Neuronal stem cell (in vitro differentiated cells): ENCODE data around the gene WSB1.
A peak's percentile ranks its signal among the peaks of the same experiment; 100 is the strongest.
"Not testable (repeated sequence)": the region's sequence is repeated elsewhere in the genome, so short reads cannot be mapped to it uniquely, and the experiment has no call there.

Experiments
- DNase-seq: peaks from one replicate; pipeline ENCODE4 v3.0.0-alpha.2; 2013; ENCODE audit warnings: low spot score
- H2AFZ ChIP-seq: one replicate; pipeline ENCODE4 v1.6.1; 2013; ENCODE audit warnings: mild to moderate bottlenecking, low read length, inconsistent platforms
- H2AK5ac ChIP-seq: 2 replicates; pipeline ENCODE4 v1.6.1; 2013; ENCODE audit warnings: low read depth, mild to moderate bottlenecking, inconsistent platforms, low read length, moderate library complexity, mixed read lengths
- H2BK120ac ChIP-seq: 2 replicates; pipeline ENCODE4 v1.6.1; 2013; ENCODE audit warnings: low read depth, mild to moderate bottlenecking, inconsistent platforms, low read length, moderate library complexity, mixed read lengths
- H2BK12ac ChIP-seq: one replicate; pipeline ENCODE4 v1.6.1; 2013; ENCODE audit warnings: low read length, inconsistent platforms
- H2BK15ac ChIP-seq: 2 replicates; pipeline ENCODE4 v1.6.1; 2013; ENCODE audit warnings: mild to moderate bottlenecking, low read length, inconsistent platforms, mixed read lengths
- H2BK5ac ChIP-seq: one replicate; pipeline ENCODE4 v1.6.1; 2013; ENCODE audit warnings: inconsistent platforms, mild to moderate bottlenecking, low read length, moderate library complexity
- H3K14ac ChIP-seq: one replicate; pipeline ENCODE4 v1.6.1; 2013; ENCODE audit warnings: low read length, inconsistent platforms
- H3K18ac ChIP-seq: 2 replicates; pipeline ENCODE4 v1.6.1; 2013; ENCODE audit warnings: low read length, inconsistent platforms
- H3K23ac ChIP-seq: 2 replicates; pipeline ENCODE4 v1.6.1; 2013; ENCODE audit warnings: low read depth, mild to moderate bottlenecking, mixed read lengths, low read length, inconsistent platforms; ENCODE audit not compliant: poor library complexity
- H3K27ac ChIP-seq: replicated peaks from 3 replicates; pipeline ENCODE4 v1.5.1; 2013; ENCODE audit warnings: low read length, inconsistent platforms
- H3K27me3 ChIP-seq, 3 experiments: 2 replicates each; pipeline ENCODE4 v1.6.1; 2013; ENCODE audit warnings: low read length in 3 of 3, mild to moderate bottlenecking in 2 of 3, inconsistent platforms in 1 of 3, low read depth in 1 of 3, mixed read lengths in 1 of 3, moderate library complexity in 1 of 3; ENCODE audit not compliant: control insufficient read depth in 3 of 3, insufficient read depth in 3 of 3
- H3K36me3 ChIP-seq, 2 donors: replicated peaks in 1 of 2; 2 replicates each; pipeline ENCODE4 v1.6.1; 2013; ENCODE audit warnings: low read length in 2 of 2; ENCODE audit not compliant: control insufficient read depth in 2 of 2, insufficient read depth in 2 of 2
- H3K4ac ChIP-seq: 2 replicates; pipeline ENCODE4 v1.6.1; 2013; ENCODE audit warnings: inconsistent platforms, mild to moderate bottlenecking, low read length, moderate library complexity
- H3K4me1 ChIP-seq, 2 donors: 1 replicate in 1 of 2; 2 replicates in 1 of 2; pipeline ENCODE4 v1.6.1; 2013; ENCODE audit warnings: low read length in 2 of 2, low read depth in 1 of 2; ENCODE audit not compliant: control insufficient read depth in 2 of 2, insufficient read depth in 1 of 2
- H3K4me2 ChIP-seq: one replicate; pipeline ENCODE4 v1.6.1; 2013; ENCODE audit warnings: mild to moderate bottlenecking, low read length, inconsistent platforms; ENCODE audit not compliant: insufficient read depth, poor library complexity, severe bottlenecking
- H3K4me3 ChIP-seq, 2 donors: 2 replicates each; pipeline ENCODE4 v1.5.1; 2013; ENCODE audit warnings: low read length in 2 of 2, mild to moderate bottlenecking in 2 of 2, inconsistent platforms in 1 of 2, moderate library complexity in 1 of 2
- H3K79me1 ChIP-seq: one replicate; pipeline ENCODE4 v1.6.1; 2013; ENCODE audit warnings: low read depth, mild to moderate bottlenecking, inconsistent platforms, low read length, moderate library complexity
- H3K9ac ChIP-seq: one replicate; pipeline ENCODE4 v1.6.1; 2013; ENCODE audit warnings: mild to moderate bottlenecking, low read depth, low read length, inconsistent platforms; ENCODE audit not compliant: poor library complexity
- H3K9me3 ChIP-seq, 2 donors: replicated peaks in 1 of 2; 2 replicates each; pipeline versions ENCODE3 to v1.6.1; 2013; ENCODE audit warnings: low read length in 2 of 2, mild to moderate bottlenecking in 2 of 2, inconsistent platforms in 1 of 2, low read depth in 1 of 2, mixed read lengths in 1 of 2, moderate library complexity in 1 of 2; ENCODE audit not compliant: control insufficient read depth in 2 of 2, insufficient read depth in 1 of 2
- H4K8ac ChIP-seq: one replicate; pipeline ENCODE4 v1.6.1; 2013; ENCODE audit warnings: low read depth, mild to moderate bottlenecking, inconsistent platforms, low read length, moderate library complexity
- H4K91ac ChIP-seq: one replicate; pipeline ENCODE4 v1.6.1; 2013; ENCODE audit warnings: low read length, low read depth, mild to moderate bottlenecking, inconsistent platforms; ENCODE audit not compliant: poor library complexity
- WGBS, 2 donors: extraction: QIAGEN DNeasy Blood & Tissue Kit; methylation state at CpG; one replicate each; pipeline ENCODE4 v1.1.7; 2013; ENCODE audit warnings: missing lambda C conversion rate in 2 of 2, mixed read lengths in 1 of 2; ENCODE audit not compliant: insufficient read length in 2 of 2, insufficient replicate concordance in 1 of 2; ENCODE audit errors: extremely low coverage in 2 of 2; 5-methylcytosine and 5-hydroxymethylcytosine counted together

Gene WSB1

GRCh38 chr17:27328686-27329085 lies 34.8 kb downstream of the WSB1 start:
- not testable (repeated sequence) for DNase-seq, H3K27me3 ChIP-seq, H3K23ac ChIP-seq, H3K4ac ChIP-seq, H3K18ac ChIP-seq, H3K9me3 ChIP-seq, H3K79me1 ChIP-seq, H3K14ac ChIP-seq, H3K4me3 ChIP-seq, H2BK5ac ChIP-seq, H2BK15ac ChIP-seq, H3K36me3 ChIP-seq, H2AK5ac ChIP-seq, H3K9ac ChIP-seq, H2BK120ac ChIP-seq, H4K8ac ChIP-seq, H3K4me2 ChIP-seq, H4K91ac ChIP-seq, H3K27ac ChIP-seq, H2BK12ac ChIP-seq
- H2AFZ ChIP-seq = peak overlapping the region; percentile 64
- H3K4me1 ChIP-seq = peaks cover 5 to 14% of the 10 kb centered on the region in 2 donors
- no CpG with 5 or more reads among the region's 9 CpGs for WGBS, 2 donors

DNA sequence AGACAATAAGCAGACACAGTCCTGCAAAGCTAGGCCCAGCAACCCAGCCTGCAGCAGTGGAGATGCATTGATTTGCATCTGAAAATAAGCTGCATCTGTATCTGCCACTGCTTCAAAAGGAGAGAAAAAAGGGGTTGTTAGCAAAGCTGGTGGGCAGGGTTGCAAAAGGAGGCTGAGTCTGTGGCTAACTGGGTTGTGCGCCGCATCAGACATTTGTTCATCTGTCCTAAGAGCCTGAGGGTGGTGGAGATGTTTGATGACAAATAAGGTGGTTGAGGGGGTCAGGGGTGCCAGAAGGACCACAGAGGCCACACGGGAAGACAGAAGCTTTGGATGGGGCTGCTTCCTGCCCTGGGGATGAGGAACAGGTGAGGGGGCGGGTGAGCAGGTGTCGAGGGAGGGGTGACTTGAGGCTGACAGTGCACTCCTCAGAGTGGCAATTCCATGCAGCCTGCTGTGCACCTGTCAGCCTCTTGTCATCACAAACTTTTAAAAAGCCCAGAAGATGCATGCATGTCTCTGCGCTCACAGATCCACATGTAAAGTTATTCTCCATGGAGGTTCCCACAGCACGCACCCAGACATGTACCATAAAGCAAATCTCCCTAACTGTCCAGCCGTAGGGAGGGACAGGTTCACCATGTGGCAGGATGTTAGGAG lies 35.4 kb downstream of the WSB1 start:
- Histone ChIP-seq H2BK15ac (no peak overlapping the region), H3K4me2 (no peak overlapping the region), H3K23ac (no peak overlapping the region), H3K4ac (no peak overlapping the region), H2AFZ (peak overlapping the region; percentile 64), H3K4me3 (no peak overlapping the region), H4K91ac (no peak overlapping the region), H3K36me3 (no peaks in the 10 kb centered on the region), H3K9me3 (no peaks in the 10 kb centered on the region), H3K14ac (no peak overlapping the region), H3K9ac (no peak overlapping the region), H2BK12ac (no peak overlapping the region), H2AK5ac (no peak overlapping the region), H4K8ac (no peak overlapping the region), H3K4me1 (peaks cover 5 to 14% of the 10 kb centered on the region in 2 donors), H3K79me1 (no peaks in the 10 kb centered on the region), H3K18ac (no peak overlapping the region), H2BK120ac (no peak overlapping the region), H3K27ac (no peak overlapping the region), H2BK5ac (no peak overlapping the region), H3K27me3 (no peaks in the 10 kb centered on the region)
- WGBS, 2 donors = no CpG with 5 or more reads among the region's 8 CpGs
- DNase-seq = no peak

GRCh38 chr17:27332047-27332393 lies 38.1 kb downstream of the WSB1 start:
- no peak overlapping the region for H4K91ac ChIP-seq
- peak overlapping the region; percentile 99 for H2AFZ ChIP-seq
- peaks cover 5 to 14% of the 10 kb centered on the region in 2 donors for H3K4me1 ChIP-seq
- no peak overlapping the region for H3K4ac ChIP-seq
- H2AK5ac ChIP-seq = peak overlapping the region; percentile 47
- no peak overlapping the region for H4K8ac ChIP-seq
- H3K36me3 ChIP-seq = no peaks in the 10 kb centered on the region
- H3K23ac ChIP-seq = no peak overlapping the region
- WGBS, 2 donors = no CpG with 5 or more reads among the region's 3 CpGs
- H3K27me3 ChIP-seq = no peaks in the 10 kb centered on the region
- no peak overlapping the region for H3K14ac ChIP-seq
- no peaks in the 10 kb centered on the region for H3K79me1 ChIP-seq
- no peak for DNase-seq
- no peaks in the 10 kb centered on the region for H3K9me3 ChIP-seq
- no peak overlapping the region for H3K27ac ChIP-seq
- H2BK5ac ChIP-seq = no peak overlapping the region
- H3K18ac ChIP-seq = peak overlapping the region; percentile 94
- H3K9ac ChIP-seq = no peak overlapping the region
- no peak overlapping the region for H3K4me3 ChIP-seq
- peak overlapping the region; percentile 14 for H3K4me2 ChIP-seq
- peak overlapping the region; percentile 5 for H2BK15ac ChIP-seq
- no peak overlapping the region for H2BK120ac ChIP-seq
- H2BK12ac ChIP-seq = no peak overlapping the region

DNA sequence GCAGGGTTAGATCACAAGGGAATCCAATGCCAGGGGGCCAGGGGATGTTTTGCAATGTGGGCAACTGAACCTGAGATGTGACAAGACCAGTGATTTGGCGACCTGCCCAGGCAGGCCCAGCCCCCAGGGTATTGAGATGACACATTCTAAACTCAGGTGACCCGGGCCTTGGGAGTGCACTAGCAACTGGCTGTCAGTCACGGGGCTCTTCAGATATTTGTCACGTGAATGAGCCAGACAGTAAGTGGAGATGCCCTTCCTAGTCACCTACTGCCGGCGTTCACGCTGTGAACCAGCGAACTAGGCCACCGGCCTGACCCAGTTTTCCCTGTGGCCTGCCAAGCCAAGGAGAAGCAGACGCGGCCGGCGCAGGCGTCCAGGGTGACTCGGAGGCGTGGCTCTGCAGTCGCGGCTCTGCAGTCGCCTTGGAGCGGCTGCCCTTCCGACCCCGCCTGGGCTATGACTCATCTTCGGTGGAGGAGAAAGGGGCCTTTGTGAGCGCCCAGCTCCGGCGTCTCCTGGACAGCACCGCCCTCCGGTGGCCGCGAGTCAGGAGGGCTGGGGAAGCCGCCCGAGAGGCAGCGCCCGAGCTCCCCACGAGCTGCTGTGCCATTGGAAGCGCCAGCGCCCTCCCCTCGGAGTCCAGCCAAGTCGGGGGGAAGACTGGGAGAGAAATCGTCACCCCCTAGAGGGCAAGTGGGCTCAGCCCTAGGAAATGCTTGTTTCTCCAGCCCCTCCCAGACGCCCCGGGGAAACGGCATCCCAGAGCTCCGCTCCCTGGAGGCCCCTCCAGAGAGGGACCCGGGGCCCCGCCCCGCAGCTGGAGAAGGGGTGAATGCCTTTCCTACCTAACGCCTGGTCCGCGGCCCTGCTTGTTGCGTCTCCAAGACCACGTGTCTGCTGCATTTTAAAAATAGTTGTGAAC lies 38.8 kb downstream of the WSB1 start:
- Histone ChIP-seq H3K36me3 (no peaks in the 10 kb centered on the region), H2BK12ac (no peak overlapping the region), H3K4me3 (peak overlapping the region; percentile 56 to 75), H3K23ac (peak overlapping the region; percentile 87), H3K9ac (no peak overlapping the region), H2BK15ac (peak overlapping the region; percentile 64), H2AK5ac (peak overlapping the region; percentile 47), H3K9me3 (no peaks in the 10 kb centered on the region), H4K8ac (no peak overlapping the region), H3K27ac (peak overlapping the region; percentile 52), H3K18ac (peak overlapping the region; percentile 95), H2BK5ac (no peak overlapping the region), H4K91ac (no peak overlapping the region), H2AFZ (peak overlapping the region; percentile 99), H2BK120ac (no peak overlapping the region), H3K27me3 (no peaks in the 10 kb centered on the region), H3K4me2 (peak overlapping the region; percentile 77), H3K14ac (no peak overlapping the region), H3K4me1 (peaks cover 5 to 14% of the 10 kb centered on the region in 2 donors), H3K4ac (no peak overlapping the region), H3K79me1 (no peaks in the 10 kb centered on the region)
- DNase-seq = peak; percentile 91
- no CpG with 5 or more reads among the region's 52 CpGs for WGBS, 2 donors
